Right lobe of liver (tissue), 4 donors: Measurements from ENCODE around the gene DAND5.

Experiments used
- POLR2A ChIP-seq: fragments of 450-650 bp; IDR thresholded peaks from one replicate; pipeline ENCODE4 v1.6.1; 2017; ENCODE audit warnings: antibody characterized with exemption, mild to moderate bottlenecking
- TF ChIP-seq, protein P1 (sequence below), 4 donors: fragments of 200-600 bp in 3 of 4; fragments of 450-650 bp in 1 of 4; IDR thresholded peaks; one replicate each; pipeline versions ENCODE4 v1.5.1 to v1.8.0; 2016 to 2022; ENCODE audit warnings: antibody characterized with exemption in 4 of 4, mild to moderate bottlenecking in 2 of 4
- donor health status: DM: no; HTN: no; CAD: no.
- donor health status: DM: no; HTN: no; CAD: no.
- donor health status: DM: no; HTN: yes; CAD: no.

DNA sequence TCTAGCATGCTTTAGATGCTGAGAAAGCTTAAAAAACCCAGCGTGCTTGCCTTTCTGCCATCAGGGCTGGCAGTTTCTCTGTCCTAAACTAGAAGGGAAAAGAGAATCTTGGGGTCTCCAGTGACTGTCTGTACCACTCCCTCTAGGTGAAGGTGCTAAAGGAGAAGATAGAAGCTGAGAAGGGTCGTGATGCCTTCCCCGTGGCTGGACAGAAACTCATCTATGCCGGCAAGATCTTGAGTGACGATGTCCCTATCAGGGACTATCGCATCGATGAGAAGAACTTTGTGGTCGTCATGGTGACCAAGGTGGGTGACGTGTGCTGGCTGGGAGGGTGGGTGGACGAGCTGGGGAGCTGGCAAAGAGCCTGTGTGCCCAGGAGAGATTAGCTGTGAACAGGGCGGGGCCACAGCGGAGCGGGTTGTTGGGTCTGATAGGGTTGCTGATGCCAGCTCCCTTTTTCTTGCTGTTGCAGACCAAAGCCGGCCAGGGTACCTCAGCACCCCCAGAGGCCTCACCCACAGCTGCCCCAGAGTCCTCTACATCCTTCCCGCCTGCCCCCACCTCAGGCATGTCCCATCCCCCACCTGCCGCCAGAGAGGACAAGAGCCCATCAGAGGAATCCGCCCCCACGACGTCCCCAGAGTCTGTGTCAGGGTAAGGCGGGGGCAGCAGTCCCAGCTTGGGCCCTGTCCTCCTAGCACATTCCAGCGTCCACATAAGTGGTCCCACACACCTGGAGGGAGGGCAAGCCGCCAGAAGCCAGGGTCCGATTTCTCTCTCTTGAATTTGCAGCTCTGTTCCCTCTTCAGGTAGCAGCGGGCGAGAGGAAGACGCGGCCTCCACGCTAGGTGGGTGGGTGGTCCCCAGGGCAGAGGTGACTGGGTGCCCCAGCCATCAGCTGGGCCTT, 21.4 kb upstream of the DAND5 start:
- TF ChIP-seq, protein P1, sequence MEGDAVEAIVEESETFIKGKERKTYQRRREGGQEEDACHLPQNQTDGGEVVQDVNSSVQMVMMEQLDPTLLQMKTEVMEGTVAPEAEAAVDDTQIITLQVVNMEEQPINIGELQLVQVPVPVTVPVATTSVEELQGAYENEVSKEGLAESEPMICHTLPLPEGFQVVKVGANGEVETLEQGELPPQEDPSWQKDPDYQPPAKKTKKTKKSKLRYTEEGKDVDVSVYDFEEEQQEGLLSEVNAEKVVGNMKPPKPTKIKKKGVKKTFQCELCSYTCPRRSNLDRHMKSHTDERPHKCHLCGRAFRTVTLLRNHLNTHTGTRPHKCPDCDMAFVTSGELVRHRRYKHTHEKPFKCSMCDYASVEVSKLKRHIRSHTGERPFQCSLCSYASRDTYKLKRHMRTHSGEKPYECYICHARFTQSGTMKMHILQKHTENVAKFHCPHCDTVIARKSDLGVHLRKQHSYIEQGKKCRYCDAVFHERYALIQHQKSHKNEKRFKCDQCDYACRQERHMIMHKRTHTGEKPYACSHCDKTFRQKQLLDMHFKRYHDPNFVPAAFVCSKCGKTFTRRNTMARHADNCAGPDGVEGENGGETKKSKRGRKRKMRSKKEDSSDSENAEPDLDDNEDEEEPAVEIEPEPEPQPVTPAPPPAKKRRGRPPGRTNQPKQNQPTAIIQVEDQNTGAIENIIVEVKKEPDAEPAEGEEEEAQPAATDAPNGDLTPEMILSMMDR (IDR thresholded peaks at IDR 0.05), result no peak
- no peak for TF ChIP-seq POLR2A
